ENCODE results near the gene JAK3. TPM values are rescaled to one million over a fixed set of nuclear protein-coding genes. Genes with fewer than 3 reads are reported as not detected.
"Not testable (repeated sequence)": the region's sequence is repeated elsewhere in the genome, so short reads cannot be mapped to it uniquely, and the experiment has no call there.

JAK3 gene
- total RNA-seq (10 to 100 TPM in 6 of 7 donors, 1 to 10 TPM in 1; 7.5 to 35.5 (median 25.7) TPM), polyA plus RNA-seq (10 to 100 TPM in 1 of 2 donors, 1 to 10 TPM in 1; 6.6 to 12.7 TPM)
- long read RNA-seq, donor 1, partial matches to known transcripts = 42 of 73 reads
- long read RNA-seq, donor 1, other reads (novel, unspliced or antisense) = 30 of 73 reads
- long read RNA-seq, donor 2 = 0 reads
- long read RNA-seq, donor 3, full-length matches to known transcripts = 7 of 44 reads
- long read RNA-seq, donor 3, partial matches to known transcripts = 18 of 44 reads
- long read RNA-seq, donor 3, other reads (novel, unspliced or antisense) = 19 of 44 reads

DNA sequence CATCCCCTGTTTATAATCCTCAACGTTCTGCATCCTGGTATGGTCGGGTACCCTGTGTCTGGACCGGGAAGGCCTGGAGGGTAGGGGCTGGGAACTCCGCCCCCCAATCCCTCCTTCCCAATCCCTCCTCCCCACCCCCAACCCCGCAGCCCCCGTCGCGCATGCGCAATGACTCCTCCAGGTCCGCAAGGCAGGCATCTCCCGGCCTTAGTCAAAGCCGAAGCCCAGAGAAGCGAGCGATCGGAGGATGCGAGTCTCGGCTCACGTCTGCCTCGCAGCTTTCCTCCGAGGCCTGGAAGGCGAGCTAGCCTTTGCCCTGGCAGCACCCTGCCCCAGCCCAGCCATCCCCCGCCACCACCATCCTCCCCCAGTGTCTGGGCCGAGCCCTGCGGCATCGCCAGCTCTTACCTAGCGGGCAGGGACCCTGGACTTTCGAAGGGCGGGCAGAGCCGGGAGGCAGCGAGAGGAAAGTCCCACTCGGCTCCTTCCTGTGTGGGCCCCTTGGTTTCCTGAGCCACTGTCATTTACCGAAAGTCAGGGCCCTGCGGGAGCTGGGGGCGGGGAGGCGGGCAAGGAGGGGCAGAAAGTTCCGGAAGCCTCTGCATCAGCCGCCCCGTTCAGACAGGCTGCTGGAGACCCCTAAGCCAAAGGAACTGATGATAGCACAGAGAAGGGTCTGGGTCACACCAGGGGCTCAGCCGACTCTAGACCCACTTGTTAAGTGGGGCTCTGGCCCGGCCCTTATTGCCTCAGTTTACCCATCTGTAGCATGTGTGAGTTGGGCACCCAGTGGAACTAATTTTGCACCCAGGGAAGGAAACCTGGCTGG, at the start of gene JAK3:
Gene JAK3 (minus strand): TSS at position 445 of the 829 bp plus-strand sequence. CDS start 3,565 bp downstream, outside the sequence.
- Histone ChIP-seq H3K27me3 (no peaks in the 10 kb centered on the region), H3K4me1 (ENCODE audit: insufficient read depth) (peaks cover 12% of the 10 kb centered on the region), H3K36me3 (no peaks in the 10 kb centered on the region), H3K27ac (peak within 1 kb of the TSS; percentile 56 to 82), H3K9me3 (no peaks in the 10 kb centered on the region), H3K4me3 (peak within 1 kb of the TSS; percentile 25)
- DNase-seq = peak; percentile 83 to 90 (median 88)
- intact Hi-C loops (cut with DNase I) = no loop called here
- TF ChIP-seq EP300 (IDR thresholded peaks at IDR 0.05) = no peak
- no peak for TF ChIP-seq POLR2A (IDR thresholded peaks at IDR 0.05)
- TF ChIP-seq, protein P1, sequence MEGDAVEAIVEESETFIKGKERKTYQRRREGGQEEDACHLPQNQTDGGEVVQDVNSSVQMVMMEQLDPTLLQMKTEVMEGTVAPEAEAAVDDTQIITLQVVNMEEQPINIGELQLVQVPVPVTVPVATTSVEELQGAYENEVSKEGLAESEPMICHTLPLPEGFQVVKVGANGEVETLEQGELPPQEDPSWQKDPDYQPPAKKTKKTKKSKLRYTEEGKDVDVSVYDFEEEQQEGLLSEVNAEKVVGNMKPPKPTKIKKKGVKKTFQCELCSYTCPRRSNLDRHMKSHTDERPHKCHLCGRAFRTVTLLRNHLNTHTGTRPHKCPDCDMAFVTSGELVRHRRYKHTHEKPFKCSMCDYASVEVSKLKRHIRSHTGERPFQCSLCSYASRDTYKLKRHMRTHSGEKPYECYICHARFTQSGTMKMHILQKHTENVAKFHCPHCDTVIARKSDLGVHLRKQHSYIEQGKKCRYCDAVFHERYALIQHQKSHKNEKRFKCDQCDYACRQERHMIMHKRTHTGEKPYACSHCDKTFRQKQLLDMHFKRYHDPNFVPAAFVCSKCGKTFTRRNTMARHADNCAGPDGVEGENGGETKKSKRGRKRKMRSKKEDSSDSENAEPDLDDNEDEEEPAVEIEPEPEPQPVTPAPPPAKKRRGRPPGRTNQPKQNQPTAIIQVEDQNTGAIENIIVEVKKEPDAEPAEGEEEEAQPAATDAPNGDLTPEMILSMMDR (IDR thresholded peaks at IDR 0.05) = no peak
- 4 to 8% (median 4%) methylated on average over 31 to 40 of the region's 40 CpGs for WGBS, 3 donors

DNA sequence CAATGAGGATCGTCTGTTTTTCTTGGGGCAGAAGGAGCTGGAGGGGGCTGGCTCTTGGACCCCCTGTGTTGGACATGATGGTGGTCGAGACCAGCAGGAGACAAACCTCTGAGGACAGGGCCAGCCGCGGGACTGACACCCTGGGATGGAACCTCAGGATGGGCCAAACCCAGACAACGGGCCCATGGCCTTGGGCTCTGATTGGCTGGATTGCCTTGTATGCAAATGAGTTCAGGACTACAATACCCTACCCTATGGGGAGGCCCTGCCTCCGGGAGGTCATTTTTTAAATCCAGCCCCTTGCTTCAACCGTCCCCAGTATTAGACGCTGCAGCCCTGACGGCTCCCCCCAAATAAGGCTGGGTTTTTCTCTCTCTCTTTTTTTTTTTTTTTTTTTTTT, 46.0 kb upstream of the JAK3 start:
- Histone ChIP-seq H3K9me3 (no peaks in the 10 kb centered on the region), H3K4me3 (no peak overlapping the region), H3K27me3 (no peaks in the 10 kb centered on the region), H3K27ac (no peak overlapping the region), H3K4me1 (ENCODE audit: insufficient read depth) (no peaks in the 10 kb centered on the region), H3K36me3 (no peaks in the 10 kb centered on the region)
- no peak for DNase-seq
- no peak for TF ChIP-seq EP300 (IDR thresholded peaks at IDR 0.05)
- no peak for TF ChIP-seq POLR2A (IDR thresholded peaks at IDR 0.05)
- TF ChIP-seq, protein P1 (IDR thresholded peaks at IDR 0.05) = no peak
- 60 to 73% (median 63%) methylated on average over 9 of the region's 9 CpGs for WGBS, 3 donors
- intact Hi-C loops (cut with DNase I) = no loop called here

DNA sequence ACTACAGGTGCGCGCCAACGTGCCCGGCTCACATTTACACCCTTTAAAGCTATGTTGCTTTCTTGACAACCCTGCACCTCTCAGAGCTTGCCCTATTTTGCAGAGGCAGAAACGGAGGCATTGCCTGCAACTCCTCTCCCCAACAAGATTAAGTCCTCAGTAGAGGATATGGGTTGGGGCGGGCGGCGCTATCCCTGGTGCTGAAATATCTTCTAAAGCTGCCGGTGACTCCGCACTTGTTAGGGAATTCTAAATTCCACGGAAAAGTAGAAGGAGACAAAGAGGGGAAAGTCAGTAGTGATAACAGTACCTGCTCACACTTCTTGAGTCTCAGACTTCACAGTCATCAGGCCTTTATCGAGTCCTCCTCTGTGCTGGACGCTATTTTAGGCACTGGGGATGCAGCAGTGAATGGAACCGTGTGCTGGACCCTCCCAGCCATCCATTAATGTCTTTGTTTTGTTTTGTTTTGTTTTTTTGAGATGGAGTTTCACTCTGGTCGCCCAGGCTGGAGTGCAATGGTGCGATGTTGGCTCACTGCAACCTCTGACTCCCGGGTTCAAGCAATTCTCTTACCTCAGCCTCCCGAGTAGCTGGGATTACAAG, 41.9 kb upstream of the JAK3 start:
- DNase-seq = peak in 2 of 5 donors; percentile 43 to 71
- H3K36me3 ChIP-seq = no peaks in the 10 kb centered on the region
- H3K4me1 ChIP-seq (ENCODE audit: insufficient read depth) = no peaks in the 10 kb centered on the region
- no peaks in the 10 kb centered on the region for H3K27me3 ChIP-seq
- WGBS, 3 donors = 15 to 21% (median 18%) methylated on average over 18 of the region's 18 CpGs
- H3K4me3 ChIP-seq = no peak overlapping the region
- no peaks in the 10 kb centered on the region for H3K9me3 ChIP-seq
- TF ChIP-seq EP300 (IDR thresholded peaks at IDR 0.05) (no peak), POLR2A (IDR thresholded peaks at IDR 0.05) (no peak)
- TF ChIP-seq, protein P1 (IDR thresholded peaks at IDR 0.05) = no peak
- no peak overlapping the region for H3K27ac ChIP-seq
- intact Hi-C loops (cut with DNase I) = no loop called here

DNA sequence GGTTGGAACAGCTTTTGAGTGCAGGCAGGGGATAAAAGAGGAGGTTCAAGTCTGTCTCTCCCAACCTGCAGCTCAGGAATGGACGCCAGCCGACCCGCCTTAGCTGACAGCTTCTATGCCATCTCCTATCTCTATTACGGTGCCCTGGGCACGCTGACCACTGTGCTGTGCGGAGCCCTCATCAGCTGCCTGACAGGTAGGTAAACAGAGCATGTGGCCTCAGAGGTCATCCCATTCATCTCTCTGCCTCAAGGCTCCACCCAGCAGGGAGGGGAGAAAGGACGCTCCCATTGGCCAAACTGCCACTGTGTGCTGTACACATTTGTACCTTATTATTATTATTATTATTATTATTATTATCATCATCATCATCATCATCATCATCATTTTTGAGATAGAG, 40.5 kb upstream of the JAK3 start:
- intact Hi-C loops (cut with DNase I) = no loop called here
- Histone ChIP-seq H3K9me3 (no peaks in the 10 kb centered on the region), H3K27me3 (no peaks in the 10 kb centered on the region), H3K36me3 (no peaks in the 10 kb centered on the region), H3K27ac (no peak overlapping the region), H3K4me3 (no peak overlapping the region), H3K4me1 (ENCODE audit: insufficient read depth) (no peaks in the 10 kb centered on the region)
- TF ChIP-seq, protein P1 (IDR thresholded peaks at IDR 0.05) = no peak
- no peak for TF ChIP-seq EP300 (IDR thresholded peaks at IDR 0.05)
- no peak for TF ChIP-seq POLR2A (IDR thresholded peaks at IDR 0.05)
- WGBS, 3 donors = 52 to 75% (median 62%) methylated on average over 7 of the region's 7 CpGs
- no peak for DNase-seq

DNA sequence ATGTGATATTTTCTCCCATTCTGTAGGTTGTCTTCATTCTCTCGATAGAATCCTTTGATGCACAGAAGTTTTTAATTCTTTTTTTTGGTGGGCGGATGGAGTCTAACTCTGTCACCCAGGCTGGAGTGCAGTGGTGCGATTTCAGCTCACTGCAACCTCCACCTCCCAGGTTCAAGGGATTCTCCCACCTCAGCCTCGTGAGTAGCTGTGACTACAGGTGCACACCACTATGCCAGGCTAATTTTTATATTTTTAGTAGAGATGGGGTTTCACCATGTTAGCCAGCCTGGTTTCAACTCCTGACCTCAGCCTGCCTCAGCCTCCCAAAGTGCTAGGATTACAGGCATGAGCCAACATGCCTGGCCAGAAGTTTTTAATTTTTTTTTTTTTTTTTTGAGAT, 39.4 kb upstream of the JAK3 start:
- H3K4me1 ChIP-seq (ENCODE audit: insufficient read depth); H3K9me3 ChIP-seq; H3K36me3 ChIP-seq; H3K27me3 ChIP-seq; intact Hi-C loops (cut with DNase I); DNase-seq; H3K4me3 ChIP-seq; H3K27ac ChIP-seq: not testable (repeated sequence)
- 69 to 76% (median 69%) methylated on average over 4 of the region's 4 CpGs for WGBS, 3 donors

Measured in ovary (tissue), 10 donors.